Stomach (tissue), 4 donors: ENCODE results near the gene DPYSL4.

Experiments
- POLR2A ChIP-seq, 4 donors: fragments of 450-650 bp; IDR thresholded peaks; one replicate each; pipeline ENCODE4 v1.6.1; 2016; ENCODE audit warnings: antibody characterized with exemption in 4 of 4, control low read depth in 2 of 4, mild to moderate bottlenecking in 1 of 4, moderate library complexity in 1 of 4
- TF ChIP-seq, protein P1 (sequence below), 7 experiments: fragments of 450-650 bp in 4 of 7; fragments of 200-600 bp in 3 of 7; sonication (generic) in 3 of 7; IDR thresholded peaks; one replicate each; pipeline ENCODE4 v1.5.1; 2016 to 2019; ENCODE audit warnings: antibody characterized with exemption in 7 of 7, control low read depth in 2 of 7, mild to moderate bottlenecking in 1 of 7

DNA sequence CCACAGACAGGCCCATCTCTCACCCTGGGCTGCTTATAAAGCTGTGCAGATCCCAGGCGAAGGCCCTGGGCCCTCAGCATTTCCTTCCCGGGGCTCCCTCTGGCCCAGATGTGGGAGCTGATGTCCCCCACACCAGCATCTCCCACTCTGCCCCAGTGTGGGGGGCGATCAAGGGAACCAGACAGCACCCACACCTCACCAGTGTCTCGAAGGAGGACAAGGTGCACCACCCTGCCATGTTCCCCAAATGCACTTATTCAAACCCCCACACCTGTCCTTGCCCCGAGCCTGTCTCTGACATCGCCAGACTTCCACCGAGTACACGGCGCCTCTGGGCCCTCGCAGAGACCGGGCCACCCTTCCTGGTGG, 19.6 kb downstream of the DPYSL4 start:
- no peak for TF ChIP-seq POLR2A (IDR thresholded peaks at IDR 0.05)
- TF ChIP-seq, protein P1, sequence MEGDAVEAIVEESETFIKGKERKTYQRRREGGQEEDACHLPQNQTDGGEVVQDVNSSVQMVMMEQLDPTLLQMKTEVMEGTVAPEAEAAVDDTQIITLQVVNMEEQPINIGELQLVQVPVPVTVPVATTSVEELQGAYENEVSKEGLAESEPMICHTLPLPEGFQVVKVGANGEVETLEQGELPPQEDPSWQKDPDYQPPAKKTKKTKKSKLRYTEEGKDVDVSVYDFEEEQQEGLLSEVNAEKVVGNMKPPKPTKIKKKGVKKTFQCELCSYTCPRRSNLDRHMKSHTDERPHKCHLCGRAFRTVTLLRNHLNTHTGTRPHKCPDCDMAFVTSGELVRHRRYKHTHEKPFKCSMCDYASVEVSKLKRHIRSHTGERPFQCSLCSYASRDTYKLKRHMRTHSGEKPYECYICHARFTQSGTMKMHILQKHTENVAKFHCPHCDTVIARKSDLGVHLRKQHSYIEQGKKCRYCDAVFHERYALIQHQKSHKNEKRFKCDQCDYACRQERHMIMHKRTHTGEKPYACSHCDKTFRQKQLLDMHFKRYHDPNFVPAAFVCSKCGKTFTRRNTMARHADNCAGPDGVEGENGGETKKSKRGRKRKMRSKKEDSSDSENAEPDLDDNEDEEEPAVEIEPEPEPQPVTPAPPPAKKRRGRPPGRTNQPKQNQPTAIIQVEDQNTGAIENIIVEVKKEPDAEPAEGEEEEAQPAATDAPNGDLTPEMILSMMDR (IDR thresholded peaks at IDR 0.05), result no peak
